Ovary (tissue), 9 donors: ENCODE measurements around the gene CLSTN1. TPM values are rescaled to one million over a fixed set of nuclear protein-coding genes. Genes with fewer than 3 reads are reported as not detected.

Experiments used
- DNase-seq, 5 donors: peaks; one replicate each; pipeline ENCODE4 v3.0.0-alpha.2; 2019 to 2020
- H3K27ac ChIP-seq, 2 donors: fragments of 200-600 bp; one replicate each; pipeline versions ENCODE4 v1.5.1 to v1.8.0; 2019 to 2022
- H3K27me3 ChIP-seq: fragments of 200-600 bp; one replicate; pipeline ENCODE4 v1.8.0; 2022
- H3K36me3 ChIP-seq: fragments of 200-600 bp; sonication (generic); one replicate; pipeline ENCODE4 v1.5.1; 2019
- H3K4me1 ChIP-seq: one replicate; pipeline ENCODE4 v1.8.1; 2013; ENCODE audit warnings: mild to moderate bottlenecking, moderate library complexity; ENCODE audit not compliant: insufficient read depth
- H3K4me3 ChIP-seq: fragments of 200-600 bp; sonication (generic); one replicate; pipeline ENCODE4 v1.5.1; 2017
- H3K9me3 ChIP-seq, 2 donors: fragments of 200-600 bp in 1 of 2; sonication (generic) in 1 of 2; one replicate each; pipeline versions ENCODE4 v1.5.1 to v1.8.1; 2013 to 2019; ENCODE audit warnings: mild to moderate bottlenecking in 1 of 2, moderate library complexity in 1 of 2
- EP300 ChIP-seq: sonication (generic); formaldehyde crosslinking; IDR thresholded peaks from one replicate; pipeline ENCODE4 v1.6.1; 2017; ENCODE audit warnings: antibody characterized with exemption
- POLR2A ChIP-seq: fragments of 450-650 bp; IDR thresholded peaks from one replicate; pipeline ENCODE4 v1.6.1; 2017; ENCODE audit warnings: antibody characterized with exemption, mild to moderate bottlenecking, moderate library complexity
- WGBS, 3 donors: extraction: QIAGEN DNeasy Blood & Tissue Kit in 1 of 3; methylation state at CpG; one replicate each; pipeline versions ENCODE4 v1.1.5 to v1.1.7; 2013 to 2017; 5-methylcytosine and 5-hydroxymethylcytosine counted together
- intact Hi-C, 4 donors: fragments of 100-400 bp; cut with DNase I; formaldehyde crosslinking; loops; one replicate each; pipeline versions ENCODE4 v1.11.0 to v1.15.1; 2022 to 2023
- polyA plus RNA-seq, 2 donors: library from polyadenylated mRNA; stranded (reverse); fragments of 200-250 nt in 1 of 2; fragments of 350-450 nt in 1 of 2; fragmentation: Illumina TruSeq in 1 of 2; extraction: RNeasy Lipid Tissue Mini Kit (QIAGEN cat#74804) in 1 of 2; gene quantifications; one replicate each; pipeline ENCODE4 v1.2.3, GENCODE V29; 2013 to 2014
- total RNA-seq, 7 donors: library from RNA; depleted of rRNA in 2 of 7; stranded (reverse); fragments of >200 nt in 2 of 7; fragmentation: NEBNext Ultra II Directional in 3 of 7; extraction: Animal tissue kit (Norgen Biotek cat#: 25700) in 3 of 7; gene quantifications; one replicate each; pipeline versions ENCODE4 v1.1.0 to v1.2.4, GENCODE V29; 2016 to 2023
- TF ChIP-seq, protein P1 (sequence below), 3 donors: fragments of 450-650 bp in 2 of 3; fragments of 200-600 bp in 1 of 3; IDR thresholded peaks; one replicate each; pipeline versions ENCODE4 v1.5.1 to v1.8.0; 2016 to 2022; ENCODE audit warnings: antibody characterized with exemption in 3 of 3, mild to moderate bottlenecking in 1 of 3
- donor health status: DM: no; HTN: no; CAD: no; lungs with moderate emphysema.
- donor health status: DM: no; HTN: no; CAD: no.
- donor health status: Bipolar disorder and iron deficiency.
- donor health status: DM: yes; HTN: yes; CAD: no.
- donor health status: DM: no; HTN: no; CAD: no.
- donor health status: DM: yes; HTN: yes; CAD: no.

CLSTN1 gene
- total and polyA plus RNA-seq, 9 donors, result 70.5 to 145 (median 114) TPM

DNA sequence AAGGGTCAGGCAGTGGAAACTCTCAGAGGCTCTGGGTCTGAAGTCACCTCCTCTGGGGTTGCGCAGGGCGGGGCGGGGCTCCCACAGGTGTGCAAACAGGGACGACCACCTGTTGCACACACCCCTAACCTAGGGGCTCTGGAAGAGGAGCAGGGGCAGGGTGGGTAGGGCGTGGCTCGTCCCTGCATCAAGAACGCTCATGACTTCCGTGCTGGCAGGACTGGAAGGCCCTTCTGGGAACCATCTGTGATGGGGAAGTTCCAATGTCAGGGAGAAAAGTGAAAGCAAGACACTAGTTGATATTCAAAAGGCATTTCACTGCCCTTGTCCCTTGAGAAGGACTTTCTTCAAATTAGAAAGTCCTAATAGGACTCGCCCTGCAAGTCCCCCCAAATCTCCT is 22.1 kb upstream of the CLSTN1 start:
- Histone ChIP-seq H3K9me3 (no peaks in the 10 kb centered on the region), H3K27ac (no peak overlapping the region), H3K27me3 (no peaks in the 10 kb centered on the region), H3K4me3 (no peak overlapping the region), H3K4me1 (peaks cover 2% of the 10 kb centered on the region), H3K36me3 (no peaks in the 10 kb centered on the region)
- WGBS, 3 donors, result 80 to 82% (median 82%) methylated on average over 9 of the region's 9 CpGs
- intact Hi-C loops, result no loop called here
- DNase-seq, result no peak
- TF ChIP-seq POLR2A (no peak), EP300 (no peak)
- TF ChIP-seq, protein P1, sequence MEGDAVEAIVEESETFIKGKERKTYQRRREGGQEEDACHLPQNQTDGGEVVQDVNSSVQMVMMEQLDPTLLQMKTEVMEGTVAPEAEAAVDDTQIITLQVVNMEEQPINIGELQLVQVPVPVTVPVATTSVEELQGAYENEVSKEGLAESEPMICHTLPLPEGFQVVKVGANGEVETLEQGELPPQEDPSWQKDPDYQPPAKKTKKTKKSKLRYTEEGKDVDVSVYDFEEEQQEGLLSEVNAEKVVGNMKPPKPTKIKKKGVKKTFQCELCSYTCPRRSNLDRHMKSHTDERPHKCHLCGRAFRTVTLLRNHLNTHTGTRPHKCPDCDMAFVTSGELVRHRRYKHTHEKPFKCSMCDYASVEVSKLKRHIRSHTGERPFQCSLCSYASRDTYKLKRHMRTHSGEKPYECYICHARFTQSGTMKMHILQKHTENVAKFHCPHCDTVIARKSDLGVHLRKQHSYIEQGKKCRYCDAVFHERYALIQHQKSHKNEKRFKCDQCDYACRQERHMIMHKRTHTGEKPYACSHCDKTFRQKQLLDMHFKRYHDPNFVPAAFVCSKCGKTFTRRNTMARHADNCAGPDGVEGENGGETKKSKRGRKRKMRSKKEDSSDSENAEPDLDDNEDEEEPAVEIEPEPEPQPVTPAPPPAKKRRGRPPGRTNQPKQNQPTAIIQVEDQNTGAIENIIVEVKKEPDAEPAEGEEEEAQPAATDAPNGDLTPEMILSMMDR (IDR thresholded peaks at IDR 0.05), result no peak

DNA sequence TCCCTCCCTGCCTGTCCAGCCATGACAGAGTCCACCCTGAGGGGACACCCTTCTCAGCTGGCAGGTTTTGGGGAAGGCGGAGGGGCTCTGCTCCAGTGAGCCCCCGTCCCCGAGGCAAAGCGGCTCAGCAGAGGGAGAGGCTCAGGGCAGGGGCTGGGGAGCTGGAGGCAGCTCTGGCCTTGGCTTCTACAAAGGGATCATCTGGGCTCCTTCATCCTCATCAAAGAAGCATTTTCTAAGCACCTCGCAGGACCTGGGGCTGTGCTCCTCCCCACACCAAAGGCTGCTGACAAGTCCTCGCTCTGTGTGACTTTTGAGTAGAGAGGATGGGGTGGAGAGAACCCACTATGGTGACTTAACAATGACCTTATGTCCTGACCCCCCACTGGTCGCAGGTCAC is 21.0 kb upstream of the CLSTN1 start:
- Histone ChIP-seq H3K9me3 (no peaks in the 10 kb centered on the region), H3K36me3 (no peaks in the 10 kb centered on the region), H3K4me3 (no peak overlapping the region), H3K4me1 (peaks cover 2% of the 10 kb centered on the region), H3K27ac (no peak overlapping the region), H3K27me3 (no peaks in the 10 kb centered on the region)
- 69 to 73% (median 69%) methylated on average over 7 of the region's 7 CpGs for WGBS, 3 donors
- intact Hi-C loops, result no loop called here
- TF ChIP-seq, protein P1 (IDR thresholded peaks at IDR 0.05), result no peak
- TF ChIP-seq POLR2A, result no peak
- TF ChIP-seq EP300, result no peak
- DNase-seq, result no peak

DNA sequence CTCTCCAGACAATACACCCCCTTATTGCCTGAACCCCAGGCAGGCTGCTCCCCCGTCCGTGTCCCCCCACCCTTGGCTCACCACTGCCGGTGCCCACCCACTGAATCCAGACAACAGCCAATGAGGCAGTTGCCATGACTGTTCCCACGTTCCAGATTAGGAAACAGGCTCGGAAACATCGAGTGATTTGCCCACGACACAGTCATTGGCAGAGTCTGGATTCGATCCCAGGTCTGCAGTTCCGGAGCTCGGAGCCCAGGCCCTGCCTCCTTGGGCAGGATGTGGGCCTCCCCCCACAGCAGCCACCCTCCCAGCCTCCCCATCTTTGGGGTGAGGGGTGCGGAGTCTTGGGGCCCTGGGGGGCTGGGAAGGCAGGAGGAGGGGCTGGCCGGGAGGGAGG is 20.3 kb upstream of the CLSTN1 start:
- Histone ChIP-seq H3K4me1 (peaks cover 2% of the 10 kb centered on the region), H3K4me3 (no peak overlapping the region), H3K9me3 (no peaks in the 10 kb centered on the region), H3K27ac (no peak overlapping the region), H3K36me3 (no peaks in the 10 kb centered on the region), H3K27me3 (no peaks in the 10 kb centered on the region)
- intact Hi-C loops, result no loop called here
- TF ChIP-seq EP300 (no peak), POLR2A (no peak)
- TF ChIP-seq, protein P1 (IDR thresholded peaks at IDR 0.05), result no peak
- DNase-seq, result no peak
- WGBS, 3 donors, result 32 to 49% (median 43%) methylated on average over 11 to 12 of the region's 12 CpGs

DNA sequence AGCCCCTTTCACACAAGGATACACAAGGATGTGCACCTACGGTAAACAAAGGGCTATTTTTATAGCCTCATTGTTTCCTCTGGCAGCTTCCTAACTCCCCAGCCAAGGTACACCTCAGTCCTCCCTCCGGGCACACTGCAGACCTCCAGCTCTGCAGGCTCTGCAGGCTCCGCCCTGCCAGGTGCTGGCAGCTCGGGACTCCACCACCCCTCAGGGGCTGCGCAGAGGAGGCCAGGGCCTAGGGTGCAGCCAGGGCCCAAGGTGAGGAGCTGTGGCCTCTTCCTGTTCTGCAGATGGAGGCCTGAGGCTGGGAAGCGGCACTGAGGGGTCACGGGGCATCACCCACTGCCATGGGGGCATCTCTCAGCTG is 19.8 kb upstream of the CLSTN1 start:
- 79 to 94% (median 84%) methylated on average over 7 of the region's 7 CpGs for WGBS, 3 donors

More for the DNA sequence above, 19.8 kb upstream of the CLSTN1 start:
- no peaks in the 10 kb centered on the region for H3K36me3 ChIP-seq
- H3K4me1 ChIP-seq, result peaks cover 2% of the 10 kb centered on the region
- intact Hi-C loops, result no loop called here
- H3K27ac ChIP-seq, result no peak overlapping the region
- no peaks in the 10 kb centered on the region for H3K9me3 ChIP-seq
- no peaks in the 10 kb centered on the region for H3K27me3 ChIP-seq
- DNase-seq, result no peak
- TF ChIP-seq POLR2A, result no peak
- TF ChIP-seq EP300, result no peak
- TF ChIP-seq, protein P1 (IDR thresholded peaks at IDR 0.05), result no peak
- no peak overlapping the region for H3K4me3 ChIP-seq
